DMS79 treated with DMSO at 0.1 percent for 48 hours (cell line): Measurements from ENCODE around the gene KRT83.

ENCODE experiments used
- DNase-seq: peaks from one replicate; lab custom pipeline; 2025; lab: John Stamatoyannopoulos, UW

The KRT83 gene

GRCh38 chr12:52320784-52321400, at the start of gene KRT83:
Gene KRT83 (minus strand): TSS chr12:52321398. CDS start chr12:52321335, 63 bp downstream.
- no peak for DNase-seq

DNA sequence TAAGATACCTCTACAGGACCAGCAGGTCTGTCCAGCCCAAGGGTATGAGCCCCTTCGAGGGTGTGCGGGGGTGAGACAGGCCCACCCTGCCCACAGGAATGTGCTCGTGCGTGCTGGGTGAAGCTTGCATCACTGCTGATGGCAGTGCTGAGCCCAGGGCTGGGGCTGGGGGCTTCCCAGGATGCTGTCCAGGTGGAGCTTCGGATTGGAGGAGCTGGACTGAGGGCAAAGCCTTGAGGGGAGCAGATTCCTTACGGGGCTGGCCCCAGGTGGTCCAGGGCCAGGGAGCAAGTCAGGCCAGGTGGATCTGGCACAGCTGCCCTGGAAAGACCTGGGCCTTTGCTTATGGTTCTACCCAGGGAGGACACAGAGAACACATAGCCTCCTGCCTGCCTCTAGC, 48.6 kb upstream of the KRT83 start:
- no peak for DNase-seq

DNA sequence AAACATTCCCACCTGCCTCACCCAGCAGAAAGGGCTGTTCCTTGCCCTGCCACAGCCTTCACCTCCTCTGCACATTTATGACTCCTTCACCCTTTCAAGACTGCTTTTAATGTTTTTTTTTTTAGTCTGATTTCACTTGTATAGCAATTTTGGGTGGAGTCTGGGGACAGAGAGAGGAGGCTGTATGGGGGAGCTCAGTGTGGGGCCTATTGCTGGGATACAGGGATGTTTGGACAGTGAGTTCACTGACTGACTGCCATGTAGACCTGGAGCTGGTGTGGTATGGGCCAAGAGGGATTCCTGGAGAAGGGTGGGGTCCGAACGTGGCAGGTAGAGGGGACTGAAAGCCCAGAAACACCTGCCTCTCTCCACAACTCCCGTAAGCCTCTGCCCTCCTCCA, 48.0 kb upstream of the KRT83 start:
- DNase-seq: no peak

DNA sequence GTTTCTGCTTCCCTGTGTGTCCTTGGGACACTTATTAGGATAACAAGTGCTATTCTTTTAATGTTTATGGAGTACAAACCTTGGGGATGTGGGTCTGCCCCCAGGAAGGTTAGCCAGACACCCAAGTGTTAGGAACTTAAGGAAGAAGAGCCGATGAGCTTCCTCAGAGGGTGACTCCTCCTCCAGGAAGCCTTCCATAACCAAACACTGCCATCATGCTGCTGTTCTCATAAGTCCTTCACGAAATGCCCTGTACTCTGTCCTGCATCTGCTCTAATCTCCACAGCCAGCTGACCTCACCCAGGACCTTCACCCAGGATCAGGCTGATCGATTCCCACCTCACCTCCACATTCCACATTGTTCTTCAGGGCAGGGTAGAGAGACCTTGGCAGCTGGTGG, 47.3 kb upstream of the KRT83 start:
- no peak for DNase-seq

GRCh38 chr12:52367876-52368275, 46.7 kb upstream of the KRT83 start:
- no peak for DNase-seq

- no peak for DNase-seq
Observed at GRCh38 chr12:52366738-52367485, 45.7 kb upstream of the KRT83 start, which contains the start of gene KRT85. Gene KRT85 (minus strand): TSS chr12:52367481. CDS start chr12:52367405, 76 bp downstream.

DNA sequence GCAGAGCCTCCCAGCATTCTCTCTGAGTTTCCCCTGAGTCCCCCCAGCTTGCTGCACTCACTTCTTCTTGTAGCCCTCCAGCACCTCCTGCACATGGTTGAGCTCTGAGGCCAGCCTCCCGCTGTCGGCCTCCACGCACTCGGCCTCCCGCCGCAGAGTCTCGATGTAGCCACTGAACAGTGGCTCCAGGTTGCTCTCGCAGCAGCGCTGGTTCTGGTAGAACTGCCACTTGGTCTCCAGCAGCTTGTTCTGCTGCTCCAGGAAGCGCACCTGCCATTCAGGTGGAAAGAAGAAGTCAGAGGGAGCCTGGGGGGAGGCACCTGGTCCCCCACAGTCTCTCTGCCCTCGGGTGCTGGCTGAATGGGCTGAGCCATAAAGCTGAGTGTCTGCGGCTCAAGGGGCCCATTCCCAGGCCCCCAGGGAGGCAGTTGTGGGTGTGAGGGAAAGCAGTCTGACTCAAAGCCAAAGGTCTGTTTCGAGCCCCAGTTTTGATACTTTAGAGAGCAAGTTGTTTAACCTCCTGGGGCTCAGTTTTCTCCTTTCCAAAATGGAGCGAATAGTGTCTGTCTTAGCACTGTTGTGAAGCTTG, 43.8 kb upstream of the KRT83 start:
- DNase-seq: peak; percentile 18

GRCh38 chr12:52364061-52364460, 42.9 kb upstream of the KRT83 start:
- no peak for DNase-seq

- no peak for DNase-seq
Observed at GRCh38 chr12:52363111-52363679, 42.0 kb upstream of the KRT83 start.

GRCh38 chr12:52362118-52362726, 41.0 kb upstream of the KRT83 start:
- no peak for DNase-seq

GRCh38 chr12:52361553-52361952, 40.4 kb upstream of the KRT83 start:
- no peak for DNase-seq

GRCh38 chr12:52360663-52361271, 39.6 kb upstream of the KRT83 start:
- no peak for DNase-seq

DNA sequence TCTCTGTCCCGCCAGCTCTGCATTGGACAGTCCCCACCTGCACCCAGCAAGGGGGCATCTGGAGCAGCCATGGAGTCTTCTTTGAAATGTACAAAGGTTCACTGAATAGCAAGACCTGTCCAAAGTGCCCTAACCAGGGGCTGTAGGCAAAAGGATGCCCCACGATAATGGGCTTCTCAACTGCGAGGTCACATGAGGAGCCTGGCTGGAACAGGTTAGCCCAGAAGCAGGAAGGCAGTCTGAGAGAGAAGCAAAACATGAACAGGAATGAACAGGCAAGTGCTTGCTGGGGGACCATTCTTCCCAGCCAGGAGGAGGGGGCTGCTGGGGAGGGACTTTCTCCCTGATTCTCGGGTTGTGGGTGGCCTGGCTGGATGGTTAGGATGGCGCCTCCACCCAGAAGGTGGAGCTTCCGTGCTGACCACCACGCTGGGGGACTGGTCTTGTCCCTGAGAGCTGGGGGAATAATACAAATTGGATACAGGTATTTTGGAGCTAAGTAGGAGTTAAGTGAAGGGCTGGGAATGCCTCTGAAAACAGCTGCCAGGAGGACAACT, 39.0 kb upstream of the KRT83 start:
- DNase-seq: no peak

DNA sequence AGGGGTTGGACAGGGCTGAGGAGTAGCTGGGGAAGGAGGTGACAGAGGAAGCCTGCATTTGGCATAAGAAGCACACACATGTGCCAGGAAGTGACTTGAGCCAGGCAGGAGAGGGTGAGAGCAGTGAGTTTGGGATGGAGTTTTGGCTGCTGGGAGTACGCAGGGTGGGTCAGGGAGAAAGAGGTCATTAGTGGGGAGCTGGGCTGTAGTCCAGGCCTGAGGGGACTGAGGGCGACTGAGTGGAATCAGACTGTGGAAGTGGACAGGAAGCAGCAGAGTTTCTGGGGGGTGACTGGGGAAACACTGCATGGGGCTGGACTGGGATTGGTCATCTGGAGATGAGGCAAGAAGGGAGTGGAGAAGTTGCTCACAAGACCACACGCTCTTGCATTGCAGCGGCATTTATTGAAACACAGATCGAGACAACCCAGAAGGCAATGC, 38.4 kb upstream of the KRT83 start:
- DNase-seq: no peak

DNA sequence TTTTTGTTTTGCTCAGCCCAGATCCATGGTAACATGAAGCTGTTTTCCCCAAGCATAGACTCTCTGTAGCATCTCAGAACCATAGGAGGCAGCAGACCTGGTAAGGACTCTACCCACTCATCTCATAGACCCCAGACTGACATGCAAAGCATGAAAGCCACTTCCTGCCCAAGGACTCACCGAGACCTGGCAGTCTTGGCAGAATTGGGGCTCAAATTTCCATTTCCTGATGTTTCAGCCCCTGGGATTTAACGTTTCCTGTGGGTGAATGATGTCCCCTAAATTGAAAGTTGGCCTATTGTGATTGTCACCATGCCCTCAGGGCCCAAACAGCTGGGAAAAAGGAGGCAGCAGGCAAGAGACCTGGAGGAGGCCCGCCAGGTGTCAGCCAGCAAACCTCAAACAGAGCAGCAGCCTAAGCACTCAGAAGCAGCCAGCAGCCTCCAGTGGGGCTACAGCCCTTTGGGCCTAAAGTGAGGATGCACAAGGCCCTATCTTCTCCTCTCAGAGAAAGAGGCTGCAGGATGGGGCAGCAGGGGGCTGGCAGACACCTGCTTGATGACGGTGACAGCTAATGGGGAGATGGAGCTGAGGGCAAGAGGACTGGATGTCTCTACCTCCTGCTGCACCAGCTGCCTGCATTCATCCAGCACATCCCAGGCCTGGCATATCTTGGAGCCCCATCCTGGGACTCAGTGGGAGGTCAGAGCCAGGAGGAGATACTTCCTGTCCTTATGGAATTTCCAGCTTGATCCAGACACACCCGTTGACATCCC, 37.6 kb upstream of the KRT83 start:
- no peak for DNase-seq

- DNase-seq: no peak
Observed at GRCh38 chr12:52356762-52357580, 35.8 kb upstream of the KRT83 start.

- DNase-seq: no peak
Observed at GRCh38 chr12:52356031-52356761, 35.0 kb upstream of the KRT83 start.

GRCh38 chr12:52355176-52355575, 34.0 kb upstream of the KRT83 start:
- no peak for DNase-seq

- DNase-seq: peak; percentile 12
Observed at GRCh38 chr12:52354200-52354599, 33.0 kb upstream of the KRT83 start.
